ENCODE results near the gene VTA1.
A peak's percentile ranks its signal among the peaks of the same experiment; 100 is the strongest.
"Not testable (repeated sequence)": the region's sequence is repeated elsewhere in the genome, so short reads cannot be mapped to it uniquely, and the experiment has no call there.

The VTA1 gene

DNA sequence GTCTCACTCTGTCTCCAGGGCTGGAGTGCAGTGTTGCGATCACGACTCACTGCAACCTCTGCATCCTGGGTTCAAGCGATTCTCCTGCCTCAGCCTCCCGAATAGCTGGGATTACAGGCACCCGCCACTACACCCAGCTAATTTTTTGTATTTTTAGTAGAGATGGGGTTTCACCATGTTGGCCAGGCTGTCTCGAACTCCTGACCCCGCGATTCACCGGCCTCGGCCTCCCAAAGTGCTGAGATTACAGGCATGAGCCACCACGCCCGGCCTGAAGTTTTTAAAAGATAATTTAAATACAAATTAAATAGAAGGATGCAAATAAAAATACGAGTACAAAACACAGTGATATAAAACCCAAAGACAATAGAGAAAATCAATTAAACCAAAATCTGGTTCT lies 5.5 kb upstream of the VTA1 start:
- not testable (repeated sequence) for H4K5ac ChIP-seq (ENCODE audit: low read length); H3K9ac ChIP-seq (ENCODE audit: low read length); H4K8ac ChIP-seq (ENCODE audit: low read depth, low read length); H3K23ac ChIP-seq (ENCODE audit: low read length); H3K4me3 ChIP-seq (ENCODE audit: low read length); H2AK5ac ChIP-seq (ENCODE audit: low read length); H3K56ac ChIP-seq (ENCODE audit: low read length); H3K79me2 ChIP-seq (ENCODE audit: control insufficient read depth, insufficient read depth, low read length); H3K79me1 ChIP-seq (ENCODE audit: low read length); H3K36me3 ChIP-seq (ENCODE audit: control insufficient read depth, insufficient read depth, low read length); H3K18ac ChIP-seq (ENCODE audit: low read length); H2BK15ac ChIP-seq (replicated peaks; ENCODE audit: low read depth); H2BK120ac ChIP-seq (ENCODE audit: low read depth, low read length); H2BK5ac ChIP-seq (ENCODE audit: low read length); DNase-seq; H3K4ac ChIP-seq (ENCODE audit: low read depth, low read length); H3K27me3 ChIP-seq (ENCODE audit: insufficient read depth, low read length, poor library complexity); H3K27ac ChIP-seq (ENCODE audit: low read depth, low read length); H3K4me2 ChIP-seq (ENCODE audit: low read length); H3K4me1 ChIP-seq (ENCODE audit: control insufficient read depth, low read depth, low read length)
- WGBS (ENCODE audit: extremely low coverage, insufficient coverage, low lambda C conversion rate), result no CpG with 5 or more reads among the region's 13 CpGs

DNA sequence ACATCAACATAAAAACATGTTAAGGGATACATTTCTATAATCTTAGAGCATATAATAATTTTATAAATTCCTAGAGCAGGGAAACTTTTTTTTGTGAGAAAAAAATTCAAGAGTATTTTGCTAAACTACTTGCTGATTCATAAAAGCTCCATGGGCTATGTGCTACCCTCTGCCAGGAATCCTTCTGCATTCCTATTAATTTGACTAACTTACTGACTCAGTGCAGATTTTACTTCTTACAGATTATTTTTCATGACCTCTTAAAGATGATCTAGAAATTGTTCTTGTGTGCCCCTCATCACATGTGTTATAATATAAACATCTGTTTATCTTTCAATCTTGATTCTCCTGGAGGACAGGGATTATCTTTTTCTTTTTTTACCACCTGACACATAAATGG lies 5.7 kb downstream of the VTA1 start:
- Histone ChIP-seq H3K18ac (ENCODE audit: low read length) (no peak overlapping the region), H3K4ac (ENCODE audit: low read depth, low read length) (no peak overlapping the region), H3K79me2 (ENCODE audit: control insufficient read depth, insufficient read depth, low read length) (peaks cover 34% of the 10 kb centered on the region), H3K56ac (ENCODE audit: low read length) (no peak overlapping the region), H2AK5ac (ENCODE audit: low read length) (no peak overlapping the region), H3K36me3 (ENCODE audit: control insufficient read depth, insufficient read depth, low read length) (no peaks in the 10 kb centered on the region), H2BK5ac (ENCODE audit: low read length) (no peak overlapping the region), H3K4me1 (ENCODE audit: control insufficient read depth, low read depth, low read length) (peaks cover 1% of the 10 kb centered on the region), H4K8ac (ENCODE audit: low read depth, low read length) (no peak overlapping the region), H3K27ac (ENCODE audit: low read depth, low read length) (no peak overlapping the region), H3K4me3 (ENCODE audit: low read length) (no peak overlapping the region), H2BK15ac (replicated peaks; ENCODE audit: low read depth) (no peak overlapping the region), H3K79me1 (ENCODE audit: low read length) (peaks cover 4% of the 10 kb centered on the region), H2BK120ac (ENCODE audit: low read depth, low read length) (no peak overlapping the region), H3K4me2 (ENCODE audit: low read length) (no peak overlapping the region), H3K27me3 (ENCODE audit: insufficient read depth, low read length, poor library complexity) (no peaks in the 10 kb centered on the region), H3K23ac (ENCODE audit: low read length) (no peak overlapping the region), H3K9ac (ENCODE audit: low read length) (no peak overlapping the region), H4K5ac (ENCODE audit: low read length) (no peak overlapping the region)
- no peak for DNase-seq

DNA sequence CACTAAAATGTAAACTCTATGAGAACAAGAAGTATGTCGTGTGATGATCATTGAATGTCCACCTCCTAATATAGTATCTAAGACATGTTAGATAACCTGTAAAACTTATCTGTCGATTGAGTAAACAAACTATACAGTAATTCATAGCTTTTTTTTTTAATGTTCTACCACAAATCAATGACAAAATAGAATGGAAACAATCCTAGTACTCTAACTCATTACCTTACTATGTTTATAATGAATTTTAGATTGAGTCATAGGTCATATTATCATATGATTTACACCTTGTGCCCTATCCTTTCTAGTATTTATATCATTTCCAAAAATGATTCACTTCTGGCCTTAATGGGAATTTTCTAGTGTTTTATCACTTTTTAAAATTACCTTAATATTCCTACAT lies 6.1 kb downstream of the VTA1 start:
- no CpG with 5 or more reads among the region's 2 CpGs for WGBS (ENCODE audit: extremely low coverage, insufficient coverage, low lambda C conversion rate)
- Histone ChIP-seq H3K9ac (ENCODE audit: low read length) (no peak overlapping the region), H3K4me1 (ENCODE audit: control insufficient read depth, low read depth, low read length) (peaks cover under 1% of the 10 kb centered on the region), H3K18ac (ENCODE audit: low read length) (no peak overlapping the region), H3K4ac (ENCODE audit: low read depth, low read length) (no peak overlapping the region), H3K4me3 (ENCODE audit: low read length) (no peak overlapping the region), H3K27ac (ENCODE audit: low read depth, low read length) (no peak overlapping the region), H3K36me3 (ENCODE audit: control insufficient read depth, insufficient read depth, low read length) (no peaks in the 10 kb centered on the region), H3K27me3 (ENCODE audit: insufficient read depth, low read length, poor library complexity) (no peaks in the 10 kb centered on the region), H3K56ac (ENCODE audit: low read length) (no peak overlapping the region), H2BK15ac (replicated peaks; ENCODE audit: low read depth) (no peak overlapping the region), H4K8ac (ENCODE audit: low read depth, low read length) (no peak overlapping the region), H3K4me2 (ENCODE audit: low read length) (no peak overlapping the region), H2BK120ac (ENCODE audit: low read depth, low read length) (no peak overlapping the region), H3K23ac (ENCODE audit: low read length) (no peak overlapping the region), H2BK5ac (ENCODE audit: low read length) (no peak overlapping the region), H2AK5ac (ENCODE audit: low read length) (no peak overlapping the region), H3K79me2 (ENCODE audit: control insufficient read depth, insufficient read depth, low read length) (peaks cover 31% of the 10 kb centered on the region), H4K5ac (ENCODE audit: low read length) (no peak overlapping the region), H3K79me1 (ENCODE audit: low read length) (peaks cover 3% of the 10 kb centered on the region)
- no peak for DNase-seq

DNA sequence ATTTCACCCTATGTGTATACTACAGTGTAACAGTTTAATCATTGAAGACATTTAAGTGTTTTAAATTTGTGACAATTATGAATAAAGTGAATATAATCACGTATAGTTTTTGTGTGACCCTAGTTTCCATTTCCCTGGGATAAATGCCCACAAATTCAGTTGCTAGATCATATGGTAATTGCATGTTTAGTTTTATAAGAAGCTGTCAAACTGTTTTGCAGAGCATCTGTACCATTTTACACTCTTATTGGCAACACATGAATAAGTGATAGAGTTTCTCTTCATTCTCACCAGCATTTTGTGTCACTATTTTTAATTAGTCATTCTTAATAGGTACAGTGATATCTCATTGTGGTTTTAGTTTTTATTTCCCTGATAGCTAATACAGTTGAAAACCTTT lies 7.3 kb downstream of the VTA1 start:
- H2BK120ac ChIP-seq (ENCODE audit: low read depth, low read length), result no peak overlapping the region
- H4K8ac ChIP-seq (ENCODE audit: low read depth, low read length), result no peak overlapping the region

DNA sequence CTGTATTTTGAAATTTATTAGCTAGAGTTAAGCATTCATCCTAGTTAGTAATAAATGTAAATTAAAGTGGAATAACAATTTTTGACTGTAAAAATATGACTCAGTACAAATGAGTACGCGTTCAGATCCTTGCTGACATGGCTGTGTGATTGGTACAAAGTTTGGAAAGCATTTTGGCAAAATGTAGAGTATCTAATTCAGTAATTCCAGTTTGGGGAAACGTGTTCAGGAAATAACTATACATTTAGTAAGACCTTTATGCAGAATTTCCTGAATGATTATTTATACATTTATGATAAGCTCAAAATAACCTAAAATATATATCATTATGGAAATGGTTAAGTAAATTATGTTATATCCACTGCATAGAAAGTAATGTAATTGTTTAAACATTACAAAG lies 8.0 kb downstream of the VTA1 start:
- Histone ChIP-seq H2BK5ac (ENCODE audit: low read length) (no peak overlapping the region), H4K5ac (ENCODE audit: low read length) (no peak overlapping the region), H2BK120ac (ENCODE audit: low read depth, low read length) (no peak overlapping the region), H3K9ac (ENCODE audit: low read length) (no peak overlapping the region), H3K4me3 (ENCODE audit: low read length) (no peak overlapping the region), H2BK15ac (replicated peaks; ENCODE audit: low read depth) (no peak overlapping the region), H3K27ac (ENCODE audit: low read depth, low read length) (no peak overlapping the region), H3K23ac (ENCODE audit: low read length) (no peak overlapping the region), H2AK5ac (ENCODE audit: low read length) (no peak overlapping the region), H3K18ac (ENCODE audit: low read length) (no peak overlapping the region), H3K4me1 (ENCODE audit: control insufficient read depth, low read depth, low read length) (no peaks in the 10 kb centered on the region), H3K27me3 (ENCODE audit: insufficient read depth, low read length, poor library complexity) (no peaks in the 10 kb centered on the region), H3K4ac (ENCODE audit: low read depth, low read length) (no peak overlapping the region), H3K36me3 (ENCODE audit: control insufficient read depth, insufficient read depth, low read length) (no peaks in the 10 kb centered on the region), H3K79me1 (ENCODE audit: low read length) (peaks cover 3% of the 10 kb centered on the region), H4K8ac (ENCODE audit: low read depth, low read length) (no peak overlapping the region), H3K56ac (ENCODE audit: low read length) (no peak overlapping the region), H3K79me2 (ENCODE audit: control insufficient read depth, insufficient read depth, low read length) (peaks cover 23% of the 10 kb centered on the region), H3K4me2 (ENCODE audit: low read length) (no peak overlapping the region)
- no CpG with 5 or more reads among the region's 3 CpGs for WGBS (ENCODE audit: extremely low coverage, insufficient coverage, low lambda C conversion rate)
- no peak for DNase-seq

More for the DNA sequence above, 7.3 kb downstream of the VTA1 start:
- Histone ChIP-seq H3K4ac (ENCODE audit: low read depth, low read length) (no peak overlapping the region), H2AK5ac (ENCODE audit: low read length) (no peak overlapping the region), H3K79me1 (ENCODE audit: low read length) (peaks cover 2% of the 10 kb centered on the region), H3K4me3 (ENCODE audit: low read length) (no peak overlapping the region), H3K4me1 (ENCODE audit: control insufficient read depth, low read depth, low read length) (no peaks in the 10 kb centered on the region), H3K27me3 (ENCODE audit: insufficient read depth, low read length, poor library complexity) (no peaks in the 10 kb centered on the region), H3K56ac (ENCODE audit: low read length) (no peak overlapping the region), H4K5ac (ENCODE audit: low read length) (no peak overlapping the region), H3K23ac (ENCODE audit: low read length) (no peak overlapping the region), H3K36me3 (ENCODE audit: control insufficient read depth, insufficient read depth, low read length) (no peaks in the 10 kb centered on the region), H3K18ac (ENCODE audit: low read length) (no peak overlapping the region), H3K79me2 (ENCODE audit: control insufficient read depth, insufficient read depth, low read length) (peaks cover 24% of the 10 kb centered on the region), H2BK15ac (replicated peaks; ENCODE audit: low read depth) (no peak overlapping the region), H2BK5ac (ENCODE audit: low read length) (no peak overlapping the region), H3K4me2 (ENCODE audit: low read length) (no peak overlapping the region), H3K27ac (ENCODE audit: low read depth, low read length) (no peak overlapping the region), H3K9ac (ENCODE audit: low read length) (no peak overlapping the region)
- WGBS (ENCODE audit: extremely low coverage, insufficient coverage, low lambda C conversion rate), result no CpG with 5 or more reads among the region's 1 CpG
- no peak for DNase-seq

DNA sequence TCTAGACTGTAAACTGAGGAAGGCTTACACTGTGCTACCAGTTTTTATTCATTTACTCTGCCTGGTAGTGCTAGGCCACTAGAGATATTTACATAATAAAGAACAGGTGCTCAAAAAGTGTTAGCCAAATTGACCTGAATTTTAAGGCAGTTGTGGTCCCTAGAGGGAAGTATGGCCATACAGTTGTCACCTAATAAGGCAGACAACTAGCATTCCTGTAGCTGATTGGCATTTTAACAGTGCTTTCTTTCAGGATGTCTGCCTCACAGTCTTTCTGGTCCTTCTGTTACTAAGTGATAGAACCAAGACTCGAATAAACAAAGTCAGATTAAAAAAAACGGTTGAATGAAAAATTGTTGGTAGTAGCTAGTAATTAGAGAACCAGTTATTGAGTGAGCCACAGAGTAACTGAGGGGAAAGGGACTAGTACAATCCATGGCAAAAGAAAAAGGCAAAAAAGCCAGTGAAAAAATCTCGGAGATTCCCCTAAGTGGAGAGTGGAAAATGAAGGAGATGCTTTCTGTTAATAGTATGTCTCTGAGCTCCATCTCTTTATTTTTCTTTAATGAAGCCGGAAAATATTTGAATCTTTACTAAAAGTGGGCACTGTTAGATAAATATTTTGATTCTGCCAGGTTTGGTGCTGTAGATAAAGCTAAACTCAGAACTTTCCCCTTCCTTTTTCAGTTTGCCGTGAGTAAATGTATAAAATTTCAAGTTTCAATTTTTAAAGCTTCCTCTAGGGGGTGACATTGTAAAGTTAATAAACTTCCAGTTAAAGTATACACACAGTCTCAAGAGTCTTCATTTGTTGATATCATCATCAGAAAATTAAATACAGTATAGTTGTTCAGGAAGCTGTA lies 9.1 kb downstream of the VTA1 start:
- H4K8ac ChIP-seq (ENCODE audit: low read depth, low read length), result no peak overlapping the region
- no peaks in the 10 kb centered on the region for H3K27me3 ChIP-seq (ENCODE audit: insufficient read depth, low read length, poor library complexity)
- H2BK15ac ChIP-seq (replicated peaks; ENCODE audit: low read depth), result no peak overlapping the region
- H3K23ac ChIP-seq (ENCODE audit: low read length), result no peak overlapping the region
- no peaks in the 10 kb centered on the region for H3K36me3 ChIP-seq (ENCODE audit: control insufficient read depth, insufficient read depth, low read length)
- no peak overlapping the region for H3K18ac ChIP-seq (ENCODE audit: low read length)
- H2AK5ac ChIP-seq (ENCODE audit: low read length), result no peak overlapping the region
- no peak overlapping the region for H3K4me3 ChIP-seq (ENCODE audit: low read length)
- no peak overlapping the region for H2BK5ac ChIP-seq (ENCODE audit: low read length)
- H3K79me1 ChIP-seq (ENCODE audit: low read length), result peaks cover 2% of the 10 kb centered on the region
- peaks cover 18% of the 10 kb centered on the region for H3K79me2 ChIP-seq (ENCODE audit: control insufficient read depth, insufficient read depth, low read length)
- no peak overlapping the region for H3K27ac ChIP-seq (ENCODE audit: low read depth, low read length)
- no peaks in the 10 kb centered on the region for H3K4me1 ChIP-seq (ENCODE audit: control insufficient read depth, low read depth, low read length)
- H3K4ac ChIP-seq (ENCODE audit: low read depth, low read length), result no peak overlapping the region
- H4K5ac ChIP-seq (ENCODE audit: low read length), result no peak overlapping the region
- no peak overlapping the region for H3K56ac ChIP-seq (ENCODE audit: low read length)
- no peak overlapping the region for H3K4me2 ChIP-seq (ENCODE audit: low read length)
- WGBS (ENCODE audit: extremely low coverage, insufficient coverage, low lambda C conversion rate), result no CpG with 5 or more reads among the region's 5 CpGs
- no peak overlapping the region for H3K9ac ChIP-seq (ENCODE audit: low read length)
- no peak overlapping the region for H2BK120ac ChIP-seq (ENCODE audit: low read depth, low read length)
- DNase-seq, result peak; percentile 70

Measured in mesendoderm (in vitro differentiated cells).